HG02623 (cell line): ENCODE measurements around the gene KIAA1671.
"Not testable (repeated sequence)": the region's sequence is repeated elsewhere in the genome, so short reads cannot be mapped to it uniquely, and the experiment has no call there.

ENCODE experiments used
- ATAC-seq: cut with Tn5 transposase; IDR thresholded peaks from one replicate; pipeline ENCODE4 v1.9.1; 2021; ENCODE audit warnings: moderate library complexity; ENCODE audit not compliant: unreplicated experiment

KIAA1671 gene

DNA sequence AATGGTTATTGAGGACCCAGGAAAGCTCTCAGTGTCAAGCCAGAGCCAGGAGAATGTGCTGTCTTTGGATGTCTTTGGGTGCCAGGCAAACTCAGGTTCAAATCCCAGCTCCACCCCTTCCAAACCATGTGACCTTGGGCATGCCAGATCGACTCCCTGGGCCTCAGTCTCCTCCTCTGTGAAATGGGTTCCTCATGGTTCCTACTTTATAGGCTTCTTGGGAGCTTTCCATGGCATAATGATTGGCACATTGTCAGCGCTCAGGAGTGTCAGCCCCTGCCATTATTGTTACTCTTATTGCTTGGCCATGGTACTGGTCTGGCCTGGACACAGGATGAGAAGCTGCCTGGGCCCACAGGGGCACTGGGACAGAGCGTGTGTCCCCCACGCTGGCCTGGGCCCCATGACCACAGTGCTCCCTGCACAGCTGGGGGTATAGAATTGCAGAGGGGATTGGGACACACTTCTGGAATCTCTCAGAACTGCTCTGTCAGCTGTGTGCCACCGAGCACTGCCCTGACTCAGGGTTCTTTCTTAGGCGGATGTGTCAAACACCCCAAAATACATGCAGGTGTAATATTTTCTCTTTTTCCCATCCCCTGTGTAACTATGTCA, 209.5 kb downstream of the KIAA1671 start:
- no peak for ATAC-seq

DNA sequence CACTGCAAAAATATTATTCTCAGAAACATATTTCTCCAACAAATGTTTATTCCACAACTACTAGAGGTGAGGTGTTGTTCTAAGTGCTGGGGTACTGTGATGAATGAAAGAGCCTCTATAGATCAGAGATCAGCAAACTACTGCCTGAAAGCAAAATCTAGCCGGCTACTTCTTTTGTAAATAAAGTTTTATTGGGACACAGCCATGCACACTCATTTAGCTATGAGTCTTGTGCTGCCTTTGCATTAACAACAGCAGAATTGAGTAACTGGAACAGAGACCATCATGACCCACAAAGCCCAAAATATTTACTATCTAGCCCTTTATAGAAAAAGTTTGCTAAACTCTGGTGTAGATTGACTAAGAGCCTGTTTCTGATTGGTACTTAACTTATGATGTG, 210.0 kb downstream of the KIAA1671 start:
- ATAC-seq, result no peak

DNA sequence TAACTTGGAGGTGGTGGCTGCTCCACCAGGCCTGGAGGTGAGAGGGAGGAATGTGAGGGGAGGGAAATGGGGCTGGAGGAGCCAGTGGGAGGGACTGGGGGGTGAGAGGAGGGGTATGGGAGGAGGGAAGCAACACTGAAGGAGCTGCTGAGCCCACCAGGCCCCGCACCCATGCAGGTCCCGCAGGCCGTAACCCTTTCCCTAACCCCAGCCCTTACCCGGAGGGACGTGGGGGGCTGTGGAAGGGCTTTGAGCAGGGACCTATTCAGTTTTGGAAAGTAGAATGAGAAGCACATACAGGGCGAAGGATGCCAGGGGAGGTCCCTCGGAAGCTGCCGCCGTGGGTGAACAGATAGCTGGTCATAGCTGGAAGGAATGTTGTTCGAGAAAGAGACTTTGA, 213.3 kb downstream of the KIAA1671 start:
- no peak for ATAC-seq

DNA sequence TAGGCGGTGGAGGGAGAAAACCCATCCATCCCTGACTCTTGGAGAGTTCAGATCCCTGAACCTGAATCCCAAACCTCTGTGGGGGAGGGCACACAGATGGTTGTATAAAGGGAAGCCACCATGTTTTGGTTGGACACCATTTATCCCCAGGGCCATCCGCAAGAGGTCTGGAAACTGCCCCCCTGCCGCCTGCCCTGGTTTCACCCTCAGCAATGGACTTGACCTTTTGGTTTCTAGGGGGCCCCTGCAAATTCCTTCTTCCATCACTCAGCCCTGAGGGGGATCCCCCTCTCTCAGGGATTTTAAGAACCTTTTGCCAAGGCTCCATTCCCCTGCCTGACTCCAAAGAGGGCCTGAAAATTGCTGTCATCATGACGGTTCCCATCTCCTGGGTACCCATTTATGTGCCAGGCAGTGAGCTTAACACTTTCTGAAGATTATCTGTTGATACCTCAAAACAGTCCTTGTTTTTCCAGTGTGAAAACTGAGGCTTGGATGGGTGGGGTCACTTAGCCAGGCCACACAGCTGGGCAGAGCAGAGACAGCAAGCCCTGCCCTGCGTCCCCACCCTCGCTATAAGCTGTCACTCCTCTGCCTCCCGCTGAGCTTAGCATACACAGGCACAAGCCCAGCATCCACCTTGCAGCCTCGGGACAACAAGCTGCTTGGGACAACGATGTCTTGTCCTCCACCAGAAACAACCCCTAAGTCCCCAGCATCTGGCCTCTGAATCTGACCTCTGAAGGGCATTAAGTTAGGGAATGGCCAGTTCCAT, 213.9 kb downstream of the KIAA1671 start:
- ATAC-seq, result no peak

DNA sequence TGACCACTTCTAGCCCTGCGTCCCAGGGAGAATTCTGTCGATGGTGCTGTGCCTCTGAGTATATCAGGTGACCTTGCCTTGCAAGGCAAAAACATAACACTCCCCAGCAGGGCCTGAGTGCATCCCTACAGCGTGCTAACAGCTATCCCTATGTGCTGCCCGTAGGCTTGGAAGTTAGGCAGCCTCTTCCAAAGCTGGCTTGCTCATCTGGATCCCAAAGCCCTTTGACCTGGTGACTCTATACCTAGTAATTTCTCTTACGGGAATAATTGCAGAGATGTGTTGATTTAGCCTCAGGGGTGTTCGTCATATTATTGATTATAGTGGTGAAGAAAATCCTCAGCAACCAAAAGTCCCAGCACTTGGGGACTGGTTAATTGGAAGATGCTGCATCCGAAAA, 214.6 kb downstream of the KIAA1671 start:
- no peak for ATAC-seq

DNA sequence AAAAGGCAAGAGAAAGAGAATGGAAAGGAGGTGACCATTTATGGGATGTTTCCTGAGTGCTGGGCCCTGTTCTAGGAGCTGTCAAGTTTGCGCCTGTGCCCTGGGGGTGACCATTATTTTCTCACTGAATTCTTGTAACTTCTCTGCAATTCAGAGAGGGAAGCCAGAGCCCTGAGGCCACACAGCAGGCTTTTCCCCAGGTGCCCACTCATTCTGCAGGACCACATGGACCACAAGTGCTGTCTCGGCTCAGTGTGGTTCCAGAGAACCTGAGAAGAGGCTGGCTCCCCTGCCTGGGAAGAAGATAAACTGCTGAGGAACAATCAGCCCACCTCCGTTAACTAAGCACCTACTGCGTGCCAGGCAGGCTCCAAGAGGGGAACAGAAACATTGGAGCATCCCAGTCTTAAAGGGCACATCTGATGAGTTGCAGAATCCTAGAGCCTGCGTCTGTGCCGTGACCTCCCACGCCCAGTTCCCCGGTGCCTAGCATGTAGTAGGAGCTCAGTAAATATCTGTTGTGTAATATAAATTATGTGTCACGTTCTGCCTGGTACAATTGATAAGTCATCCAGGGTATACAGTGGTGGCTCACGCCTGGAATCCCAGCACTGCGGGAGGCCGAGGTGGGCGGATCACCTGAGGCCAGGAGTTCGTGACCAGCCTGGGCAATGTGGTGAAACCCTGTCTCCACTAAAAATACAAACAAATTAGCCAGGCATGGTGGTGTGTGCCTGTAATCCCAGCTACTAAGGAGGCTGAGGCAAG, 215.5 kb downstream of the KIAA1671 start:
- ATAC-seq, result no peak

DNA sequence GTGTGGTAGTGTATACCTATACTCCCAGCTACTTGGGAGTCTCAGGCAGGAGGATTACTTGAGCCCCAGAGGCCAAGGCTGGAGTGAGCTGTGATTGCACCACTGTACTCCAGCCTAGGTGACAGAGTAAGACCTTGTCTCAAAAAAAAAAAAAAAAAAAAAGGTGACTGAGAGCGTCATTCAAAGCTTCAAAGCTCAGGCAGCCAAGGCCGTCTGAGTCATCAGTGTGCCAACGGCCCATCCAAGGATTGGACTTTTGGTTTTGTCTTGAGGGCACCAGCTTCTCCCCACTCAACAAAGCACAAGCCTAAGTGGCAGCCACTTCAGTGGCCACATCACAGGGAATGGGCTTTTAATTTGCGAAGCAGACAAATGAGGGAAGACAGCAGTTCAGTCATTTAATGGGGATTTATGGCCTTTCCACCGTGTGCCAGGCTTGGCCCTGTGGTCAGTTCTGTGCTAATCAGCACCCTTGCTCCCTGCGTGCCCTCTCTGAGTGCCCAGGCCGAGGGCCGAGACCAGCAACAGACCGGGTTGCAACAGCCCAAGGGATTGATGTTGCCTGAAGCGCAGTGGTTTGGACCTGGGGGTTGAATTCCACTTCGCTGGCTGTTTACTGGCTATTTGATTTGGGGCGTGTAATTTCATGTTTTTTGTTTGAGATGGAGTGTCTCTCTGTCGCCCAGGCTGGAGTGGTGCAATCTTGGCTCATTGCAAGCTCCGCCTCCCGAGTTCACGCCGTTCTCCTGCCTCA, 216.9 kb downstream of the KIAA1671 start:
- ATAC-seq, result no peak

DNA sequence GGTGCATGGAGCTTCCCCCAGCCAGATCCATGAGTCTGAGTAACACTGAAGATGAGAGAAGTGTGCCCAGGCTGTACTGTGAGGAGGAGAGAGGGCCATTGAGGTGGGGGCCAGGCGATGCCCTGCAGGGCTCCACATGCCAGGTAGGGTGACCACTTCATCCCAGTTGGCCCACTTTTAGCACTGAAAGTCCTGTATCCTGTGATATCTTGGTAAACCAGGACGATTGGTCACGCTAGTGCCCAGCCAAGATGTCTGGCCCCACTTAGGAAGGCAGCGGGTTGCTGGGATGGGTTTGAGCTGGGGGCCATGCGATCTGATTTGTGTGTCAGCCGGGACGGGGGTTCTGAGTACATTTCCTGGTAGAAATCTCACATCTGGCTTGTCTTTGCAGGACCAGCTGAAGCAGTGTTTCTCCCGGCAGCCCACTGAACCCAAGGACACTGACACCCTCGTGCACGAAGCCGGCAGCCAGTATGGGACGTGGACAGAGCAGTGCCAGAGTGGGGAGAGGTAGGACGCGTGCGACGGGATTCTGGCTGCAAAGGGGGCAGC, 218.0 kb downstream of the KIAA1671 start:
- no peak for ATAC-seq

DNA sequence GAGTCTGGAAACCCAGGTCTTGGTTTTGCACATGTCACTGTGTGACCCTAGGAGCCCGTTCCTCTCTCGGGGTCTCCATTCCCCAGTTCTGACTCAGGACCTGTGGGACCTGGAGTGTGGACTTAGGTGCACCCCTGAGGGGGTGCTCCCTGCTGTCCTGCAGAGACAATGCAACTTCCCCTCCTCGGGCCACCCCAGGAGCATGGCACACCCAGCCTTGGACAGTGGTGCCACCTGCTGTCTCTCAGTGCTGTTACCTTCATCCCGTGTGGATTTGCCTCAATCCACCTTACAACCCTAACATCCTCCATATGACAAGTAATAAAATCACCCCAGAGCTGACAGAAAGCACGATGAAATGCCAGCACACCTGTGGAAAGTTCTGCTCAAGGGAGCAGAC, 219.6 kb downstream of the KIAA1671 start:
- ATAC-seq, result no peak

DNA sequence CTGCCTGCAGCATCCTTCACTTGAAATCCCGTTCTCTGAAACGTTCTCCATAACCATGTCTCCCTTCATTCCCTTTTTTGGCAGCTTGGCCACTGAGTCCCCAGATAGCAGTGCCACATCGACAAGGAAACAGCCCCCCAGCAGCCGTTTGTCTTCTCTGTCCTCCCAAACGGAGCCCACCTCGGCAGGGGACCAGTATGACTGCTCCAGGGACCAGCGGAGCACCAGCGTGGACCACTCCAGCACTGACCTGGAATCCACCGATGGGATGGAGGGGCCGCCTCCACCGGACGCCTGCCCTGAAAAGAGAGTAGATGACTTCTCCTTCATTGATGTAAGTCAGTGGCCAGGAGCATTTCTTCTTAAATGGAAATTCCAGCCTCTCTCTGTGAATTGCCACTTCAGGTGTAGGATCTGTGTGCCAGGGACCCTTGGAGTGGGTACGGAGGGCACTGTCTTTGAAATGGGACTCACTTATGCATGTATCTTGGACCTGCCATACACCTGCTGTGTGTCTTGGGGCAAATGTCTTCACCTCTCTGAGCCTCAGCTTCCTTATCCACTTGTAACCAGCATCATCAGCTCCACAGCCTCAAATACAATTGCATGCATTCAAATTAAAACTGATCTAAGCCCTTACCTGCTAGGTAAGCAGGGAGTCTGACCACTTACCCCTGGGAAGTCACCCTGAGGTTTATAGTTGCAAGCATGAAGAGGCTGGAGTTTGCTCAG, 221.8 kb downstream of the KIAA1671 start:
- no peak for ATAC-seq

DNA sequence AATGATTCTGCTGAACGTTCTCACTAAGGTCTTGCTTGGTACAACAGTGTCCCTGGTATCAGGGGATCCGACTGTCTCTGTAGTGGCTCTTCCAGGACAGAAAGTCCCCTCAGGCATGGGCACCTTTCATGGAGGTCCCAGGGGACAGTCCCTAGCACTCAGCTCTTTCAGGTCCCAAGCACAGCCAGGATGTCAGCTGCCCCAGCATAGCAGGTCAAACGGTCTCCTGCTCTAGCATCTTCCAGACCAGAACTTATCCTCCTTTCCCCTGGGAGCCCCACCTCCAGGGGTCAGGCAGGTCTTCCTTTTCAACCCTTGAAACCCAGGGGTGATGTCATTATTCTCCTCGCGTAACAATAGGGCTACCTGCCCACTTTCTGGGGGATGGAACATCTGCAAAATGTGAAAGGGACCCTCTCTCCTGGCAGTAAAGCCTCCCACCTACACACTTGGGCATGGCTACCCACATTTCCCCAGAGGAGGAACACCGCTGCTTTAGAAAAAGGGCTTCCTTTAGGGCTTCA, 222.4 kb downstream of the KIAA1671 start:
- no peak for ATAC-seq

DNA sequence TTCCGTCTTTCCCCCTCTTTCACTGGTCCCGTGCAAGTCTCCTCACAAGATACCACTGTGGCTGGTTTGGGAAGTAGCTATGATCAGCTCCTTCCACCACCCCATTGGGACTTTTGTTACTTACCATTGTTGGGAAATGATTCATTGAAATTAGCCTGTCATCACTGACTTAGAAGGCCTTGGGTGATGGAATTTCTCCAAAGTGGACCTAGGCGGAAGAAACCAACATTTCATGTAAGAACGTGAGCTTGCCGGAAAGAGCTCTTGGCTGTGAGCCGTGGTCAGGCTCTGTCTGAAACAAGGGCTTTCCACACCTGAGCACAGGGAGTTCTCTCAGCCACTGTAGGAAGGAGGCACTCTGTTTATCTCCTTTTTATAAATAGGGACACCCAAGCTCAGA, 223.7 kb downstream of the KIAA1671 start:
- no peak for ATAC-seq

DNA sequence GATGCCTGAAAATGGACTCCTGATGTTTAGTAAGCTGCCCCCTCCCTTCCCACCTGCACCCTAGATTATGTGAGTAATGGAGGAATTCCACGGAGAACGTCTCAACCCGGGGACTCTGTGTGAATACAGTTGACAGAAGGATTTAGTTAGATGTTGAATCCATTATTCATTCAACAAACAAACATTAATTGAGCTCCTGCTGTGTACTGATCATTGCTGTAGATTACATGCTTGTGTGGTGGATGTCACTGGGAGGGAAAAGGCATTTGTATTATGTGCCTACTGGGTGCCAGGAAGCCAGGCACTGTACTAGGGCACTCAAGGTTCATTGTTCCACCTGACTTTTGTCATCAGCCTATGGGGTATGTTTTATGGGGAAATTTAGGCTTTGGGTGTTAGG, 224.3 kb downstream of the KIAA1671 start:
- ATAC-seq, result no peak

DNA sequence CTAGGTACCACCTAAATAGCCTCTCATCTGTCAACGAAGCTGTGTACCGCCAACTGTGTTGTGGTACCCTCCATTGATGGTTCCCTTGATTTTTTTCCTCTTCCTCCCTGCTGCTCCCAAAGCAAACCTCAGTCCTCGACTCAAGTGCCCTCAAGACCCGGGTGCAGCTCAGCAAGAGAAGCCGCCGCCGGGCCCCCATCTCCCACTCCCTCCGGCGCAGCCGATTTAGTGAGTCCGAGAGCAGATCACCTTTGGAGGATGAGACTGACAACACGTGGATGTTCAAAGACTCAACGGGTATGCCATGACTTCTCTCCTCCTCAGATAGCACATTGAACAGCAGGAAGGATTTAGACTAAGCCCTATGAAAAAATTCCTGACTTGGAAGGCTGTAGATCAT, 224.7 kb downstream of the KIAA1671 start:
- ATAC-seq, result no peak

DNA sequence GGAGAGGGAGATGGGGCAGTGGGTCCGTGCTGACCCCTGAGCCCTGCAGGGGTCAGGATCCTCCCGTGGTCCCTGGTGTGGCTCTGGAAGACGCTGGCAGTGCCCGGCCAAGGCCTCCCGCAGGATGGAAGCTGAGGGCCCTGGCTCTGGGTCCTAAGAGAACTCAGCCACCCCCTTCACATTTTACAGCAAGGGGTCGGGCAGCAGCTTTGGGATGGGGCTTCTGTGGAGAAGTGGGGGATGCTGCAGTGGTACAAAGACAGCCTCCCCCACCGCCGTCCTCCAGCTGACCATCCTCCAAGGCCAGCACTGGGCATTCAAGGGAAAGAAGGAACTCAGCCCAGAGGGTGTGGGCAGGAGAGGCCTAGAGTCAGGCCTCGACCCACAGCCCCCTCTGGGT, 225.4 kb downstream of the KIAA1671 start:
- ATAC-seq, result no peak

DNA sequence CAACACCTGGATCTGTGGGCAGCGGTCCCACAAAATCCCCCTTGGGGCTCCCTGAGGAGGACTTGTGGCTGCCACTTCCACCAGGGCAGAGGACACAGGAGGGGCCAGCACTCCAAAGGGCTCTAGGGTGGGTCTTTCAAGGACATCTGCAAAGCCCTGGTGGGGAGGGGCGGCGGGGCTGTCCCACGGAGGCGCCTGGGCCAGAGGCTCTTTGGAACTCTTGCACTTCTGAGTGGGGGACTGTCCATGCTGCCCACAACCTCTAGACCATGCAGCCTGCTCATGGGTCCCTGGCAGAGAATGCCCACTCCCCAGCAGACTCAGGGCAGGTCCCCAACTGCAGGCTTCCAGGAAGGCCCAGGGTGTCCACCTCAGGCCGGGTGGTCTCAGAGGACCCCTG, 225.8 kb downstream of the KIAA1671 start:
- ATAC-seq, result not testable (repeated sequence)

DNA sequence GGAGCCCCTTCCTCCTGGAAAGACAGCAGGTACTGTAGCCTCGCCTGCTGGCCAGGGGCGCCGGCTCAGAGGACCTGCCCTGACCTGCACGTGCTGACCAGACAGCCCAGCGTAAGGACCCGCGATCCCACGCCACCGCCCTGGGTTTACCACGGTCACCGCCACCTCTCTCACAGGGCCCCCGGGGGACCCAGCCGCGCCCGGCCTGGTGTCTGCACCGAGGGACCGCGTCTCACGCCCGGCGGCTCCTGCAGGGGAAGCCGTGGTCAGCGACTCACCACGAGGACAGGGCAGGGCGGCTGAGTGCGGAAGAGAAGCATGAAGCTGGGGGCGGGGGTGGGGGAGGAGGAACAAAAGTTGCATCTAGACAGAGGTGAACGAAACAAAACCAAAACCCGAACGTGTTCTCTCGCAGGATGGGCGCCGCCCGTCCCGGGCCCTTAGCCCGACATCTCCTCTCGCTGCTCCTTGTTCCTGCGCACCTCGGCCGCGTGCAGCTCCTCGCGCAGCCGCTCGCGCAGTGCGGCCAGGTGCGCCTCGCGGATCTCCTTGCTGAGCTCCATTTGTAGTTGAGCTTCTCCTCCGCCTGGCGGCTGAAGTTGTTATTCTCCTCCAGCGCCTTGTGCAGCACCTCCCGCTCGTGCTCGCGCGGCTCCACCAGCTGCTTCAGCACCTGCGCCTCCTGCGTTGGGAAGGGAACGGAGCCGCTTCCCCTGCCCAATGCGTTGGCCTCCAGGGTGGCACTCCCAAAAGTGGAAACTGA, 226.5 kb downstream of the KIAA1671 start:
- not testable (repeated sequence) for ATAC-seq

DNA sequence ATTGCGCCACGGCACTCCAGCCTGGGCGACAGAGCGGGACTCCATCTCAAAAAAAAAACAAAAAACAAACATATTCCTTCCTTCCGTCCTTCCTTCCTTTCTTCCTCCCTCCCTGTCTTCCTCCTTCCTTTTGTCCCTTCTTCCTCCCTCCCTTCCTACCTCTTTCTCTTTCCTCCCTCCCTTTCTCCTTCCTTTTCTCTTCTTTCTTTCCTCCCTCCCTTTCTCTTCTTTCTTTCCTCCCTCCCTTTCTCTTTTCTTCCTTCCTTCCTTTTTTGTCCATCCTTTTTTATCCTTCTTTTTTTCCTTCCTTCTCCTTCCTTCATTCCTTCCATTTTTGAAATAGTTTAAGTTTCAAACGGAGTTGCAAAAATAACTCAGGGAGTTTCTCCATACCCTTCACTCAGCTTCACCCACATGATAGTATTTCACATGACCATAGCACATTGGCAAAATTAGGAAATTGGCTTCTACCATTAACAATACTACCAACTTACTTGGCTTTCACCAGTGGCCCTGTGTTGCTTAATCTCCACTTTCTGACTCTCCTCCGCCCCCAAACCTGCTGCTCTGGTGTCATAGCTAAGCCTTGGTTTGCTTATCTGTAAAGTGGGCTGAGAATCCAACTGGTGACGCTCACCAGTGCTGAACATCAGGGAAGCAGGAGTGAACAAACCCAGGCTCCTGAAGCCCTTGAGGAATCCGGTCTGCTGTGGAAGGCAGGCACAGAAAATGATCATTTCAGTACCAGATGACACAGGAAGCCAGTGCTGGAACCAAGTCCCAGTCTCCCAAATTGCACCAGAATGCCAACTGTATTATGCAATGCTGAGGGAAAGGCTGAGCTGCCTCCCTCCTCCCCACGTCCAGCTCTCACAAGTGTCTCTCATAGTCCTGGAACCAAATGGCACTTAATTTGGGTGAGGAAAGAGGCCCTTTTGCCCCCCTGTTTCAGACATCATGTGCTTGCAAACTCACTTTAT, 229.9 kb downstream of the KIAA1671 start:
- no peak for ATAC-seq
